HG03064 (cell line): ENCODE data around the gene COL1A1.

Source experiments
- ATAC-seq: cut with Tn5 transposase; IDR thresholded peaks from one replicate; pipeline ENCODE4 v1.9.1; 2021; ENCODE audit warnings: low read depth; ENCODE audit not compliant: unreplicated experiment

COL1A1 gene

DNA sequence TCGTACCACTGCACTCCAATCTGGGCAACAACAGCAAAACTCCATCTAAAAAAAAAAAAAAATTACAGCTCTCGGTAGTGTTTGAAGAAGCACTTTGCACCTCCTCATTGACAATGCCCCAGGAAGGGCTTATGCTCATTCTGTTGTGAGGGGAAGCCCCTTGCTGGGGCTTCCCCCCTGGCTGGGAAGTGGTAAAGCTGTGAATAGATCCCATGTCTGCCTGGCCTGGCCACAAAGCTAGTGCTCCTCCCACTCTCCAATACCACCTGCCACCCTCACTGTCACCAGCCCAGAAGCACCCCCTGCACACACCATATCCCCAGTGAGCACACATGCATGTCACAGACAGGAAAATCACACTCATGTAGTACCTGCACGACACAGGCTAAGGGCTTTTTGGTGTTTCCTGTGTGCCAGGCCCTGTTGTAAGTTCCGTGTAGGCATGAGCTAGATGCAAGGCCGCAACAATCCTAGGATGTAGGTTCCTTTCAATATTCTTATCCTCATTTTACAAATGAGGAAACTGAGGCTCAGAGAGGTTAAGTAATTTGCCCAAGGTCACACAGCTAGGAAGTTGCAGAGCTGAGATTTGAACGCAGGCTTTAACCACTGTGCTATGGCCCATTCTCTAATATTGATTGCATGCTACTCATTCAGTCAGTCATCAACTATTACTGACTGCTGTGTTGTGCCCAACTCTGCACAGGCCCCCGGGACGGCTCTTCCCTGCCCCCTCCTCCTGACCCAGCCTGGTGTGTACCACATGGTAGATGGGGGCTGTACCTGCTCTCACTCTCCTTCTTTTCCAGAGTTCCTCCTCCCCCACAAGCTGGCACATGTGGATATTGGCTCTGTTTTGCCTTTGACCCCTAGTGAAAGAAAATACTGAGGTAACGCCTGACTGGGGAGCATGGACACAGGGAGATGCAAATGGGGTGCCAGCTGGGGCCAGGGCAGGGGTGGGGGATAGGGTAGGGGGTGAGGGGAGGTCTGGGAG is 11.9 kb upstream of the COL1A1 start:
- peak; percentile 75 for ATAC-seq

- no peak for ATAC-seq
Observed at GRCh38 chr17:50212121-50212843, 10.9 kb upstream of the COL1A1 start.

DNA sequence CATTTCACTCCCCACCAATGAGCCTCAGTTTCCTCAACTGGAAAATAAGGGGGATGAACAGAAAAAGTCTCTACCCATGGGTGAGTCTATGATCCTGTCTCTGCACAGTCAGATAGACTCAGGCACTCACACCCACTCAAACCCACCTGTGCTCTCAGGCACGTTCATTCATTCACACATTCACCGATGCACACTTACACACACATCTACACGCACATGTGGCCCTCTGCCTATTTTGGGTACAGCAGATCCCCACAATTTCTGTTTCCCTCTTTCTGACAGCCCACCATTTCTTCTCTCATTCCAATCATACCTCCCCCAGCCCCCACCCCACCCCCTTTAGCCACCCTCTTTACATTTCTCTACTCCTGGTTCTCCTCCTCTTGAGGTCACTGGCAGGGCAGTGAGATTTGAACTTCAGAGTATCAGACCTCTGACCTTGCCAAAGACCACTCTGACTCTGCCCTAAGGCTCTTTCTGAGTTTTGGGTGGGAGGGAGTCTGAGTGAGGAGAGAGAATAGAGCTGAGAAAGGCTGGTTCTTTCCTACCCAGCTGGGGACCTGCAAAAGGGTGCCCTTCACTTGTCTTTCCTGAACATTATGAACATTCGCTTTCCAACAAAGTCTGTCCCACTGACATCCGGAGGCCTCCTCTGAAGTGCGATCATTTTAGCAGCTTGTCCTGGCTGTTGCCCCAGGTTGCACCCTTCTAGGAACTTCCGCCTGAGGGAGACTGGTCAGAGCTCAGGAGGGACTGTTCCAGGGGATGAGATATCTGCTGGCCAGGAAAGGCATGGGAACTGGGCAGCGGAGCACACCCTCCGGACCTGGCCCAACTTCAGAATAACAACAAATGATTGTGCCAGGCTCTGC is 10.1 kb upstream of the COL1A1 start:
- no peak for ATAC-seq

DNA sequence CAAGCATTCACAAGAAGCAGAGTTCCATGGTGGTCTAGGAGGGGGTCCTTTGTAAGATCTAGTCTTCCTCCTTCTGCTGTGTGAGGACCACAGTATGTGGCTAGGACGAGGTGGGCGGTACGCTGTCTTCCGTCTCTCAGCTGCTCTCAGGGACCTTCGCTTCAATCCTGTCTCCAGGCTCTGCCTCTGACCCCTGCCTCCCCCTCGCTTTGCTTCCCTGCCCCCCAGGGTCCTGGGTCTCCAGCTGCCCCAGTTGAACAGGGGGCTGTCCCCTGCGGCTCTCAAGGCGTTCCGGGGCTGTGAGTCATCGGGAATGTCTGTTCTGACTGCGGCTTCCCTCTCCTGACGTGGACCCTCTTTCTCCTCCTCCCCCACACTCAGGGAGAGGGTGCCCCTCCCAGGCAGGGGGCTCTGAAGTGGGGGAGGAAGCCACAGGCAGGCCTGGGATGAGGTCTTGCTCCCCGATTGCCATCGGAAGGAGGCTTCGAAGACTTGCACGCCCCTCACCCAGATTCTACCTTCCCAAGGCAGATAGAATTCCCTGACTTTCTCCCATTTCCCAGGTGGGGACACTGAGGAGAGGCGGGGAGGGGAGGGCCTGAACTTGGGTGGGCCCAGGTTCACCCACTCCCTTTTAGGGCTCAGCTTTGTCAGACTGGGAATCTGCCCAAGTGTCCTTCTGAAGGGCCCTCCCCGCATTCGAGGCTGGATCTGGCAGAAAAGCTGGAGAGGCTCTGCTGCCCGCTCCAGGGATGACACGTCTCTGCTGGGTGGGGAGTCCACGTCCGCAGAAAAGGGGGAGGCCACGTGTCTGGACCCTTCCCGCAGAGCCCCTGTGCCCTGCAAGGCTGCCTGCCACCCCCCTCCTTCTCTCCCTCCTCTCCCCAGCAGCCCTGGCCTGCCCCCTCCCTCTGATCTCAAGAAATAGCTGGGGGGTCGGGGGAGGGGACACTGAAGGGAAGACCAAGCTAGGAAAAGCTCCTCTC is 9.1 kb upstream of the COL1A1 start:
- no peak for ATAC-seq

DNA sequence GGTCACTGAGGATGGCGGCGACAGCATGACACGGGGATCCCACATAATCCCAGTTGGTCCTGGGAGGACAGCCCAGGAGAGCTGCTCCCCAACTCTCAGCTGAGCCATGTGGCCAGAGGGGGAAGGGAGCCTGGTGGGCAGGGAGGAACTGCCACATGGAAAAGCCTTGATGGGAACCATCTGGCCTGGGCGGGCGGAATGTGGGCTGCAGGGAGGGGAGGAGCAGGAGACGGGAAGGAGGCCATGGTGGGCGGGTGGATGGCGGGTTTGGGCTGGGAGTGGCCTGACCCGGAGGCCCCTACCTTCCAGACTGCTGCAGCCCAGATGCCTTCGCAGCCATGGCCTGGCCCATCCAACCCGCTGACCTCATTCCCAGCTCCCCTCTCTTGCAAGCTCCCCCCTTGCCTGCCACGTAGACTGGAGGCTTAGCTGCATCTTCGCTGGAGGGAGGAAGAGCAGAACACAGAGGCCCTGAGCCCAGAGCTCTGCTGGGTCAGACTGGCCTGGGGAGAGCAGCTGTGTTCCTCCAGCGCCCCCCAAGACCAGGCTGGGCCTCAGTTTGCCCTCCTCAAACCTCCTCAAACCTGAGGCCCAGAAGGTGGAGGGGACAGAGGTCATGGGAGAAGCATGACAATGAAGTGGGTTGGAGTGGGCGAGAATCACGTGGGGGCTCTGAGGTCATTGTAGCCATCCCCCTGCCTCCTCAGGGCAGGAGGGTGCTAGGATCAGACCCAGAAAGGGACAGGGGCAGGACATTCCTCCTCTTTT is 8.2 kb upstream of the COL1A1 start:
- ATAC-seq, result no peak

GRCh38 chr17:50209133-50209471 is 7.7 kb upstream of the COL1A1 start:
- ATAC-seq, result no peak

DNA sequence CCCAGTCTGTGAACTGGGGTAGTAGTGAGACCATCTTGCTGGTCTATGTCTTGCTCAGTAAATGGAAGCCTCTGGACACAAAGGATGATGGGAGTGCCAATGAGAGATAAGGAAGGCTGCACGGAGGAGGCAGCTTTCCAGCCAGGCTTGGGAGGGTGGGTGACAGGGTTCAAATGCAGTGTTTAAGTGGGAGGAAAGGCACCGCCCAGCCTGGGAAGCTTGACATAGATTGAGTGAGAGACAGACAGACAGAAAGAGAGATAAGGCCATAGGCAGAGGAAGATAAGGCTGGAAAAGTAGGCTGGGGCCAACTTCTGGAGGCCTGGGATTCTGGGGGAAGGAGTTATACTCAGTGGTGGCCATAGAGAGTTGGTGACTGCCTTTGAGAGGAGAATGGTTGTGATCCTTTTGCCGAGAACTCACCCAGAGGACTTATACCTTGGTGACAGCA is 7.2 kb upstream of the COL1A1 start:
- ATAC-seq, result no peak

GRCh38 chr17:50207792-50208567 is 6.5 kb upstream of the COL1A1 start:
- no peak for ATAC-seq

DNA sequence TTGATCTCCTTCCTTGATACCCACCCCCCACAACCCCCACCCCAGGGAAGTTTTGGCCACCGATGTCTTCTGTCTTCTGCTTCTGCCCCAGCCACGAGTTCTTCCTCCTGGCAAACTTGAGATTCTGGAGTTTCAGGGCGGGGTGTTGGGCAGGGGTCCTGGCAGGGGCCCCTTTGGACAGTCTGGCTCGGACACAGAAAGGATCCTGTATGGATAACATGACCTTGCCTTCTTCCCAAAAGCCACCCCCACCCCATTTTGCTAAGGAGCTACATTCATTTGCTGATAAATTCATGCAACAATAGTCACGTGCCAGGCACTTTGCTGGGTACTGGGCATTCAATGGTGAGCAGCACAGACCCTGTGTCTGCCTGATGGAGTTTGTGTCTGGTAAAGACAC is 5.9 kb upstream of the COL1A1 start:
- no peak for ATAC-seq

GRCh38 chr17:50206604-50207293 is 5.3 kb upstream of the COL1A1 start:
- no peak for ATAC-seq

- ATAC-seq, result no peak
Observed at GRCh38 chr17:50205963-50206505, 4.6 kb upstream of the COL1A1 start.

DNA sequence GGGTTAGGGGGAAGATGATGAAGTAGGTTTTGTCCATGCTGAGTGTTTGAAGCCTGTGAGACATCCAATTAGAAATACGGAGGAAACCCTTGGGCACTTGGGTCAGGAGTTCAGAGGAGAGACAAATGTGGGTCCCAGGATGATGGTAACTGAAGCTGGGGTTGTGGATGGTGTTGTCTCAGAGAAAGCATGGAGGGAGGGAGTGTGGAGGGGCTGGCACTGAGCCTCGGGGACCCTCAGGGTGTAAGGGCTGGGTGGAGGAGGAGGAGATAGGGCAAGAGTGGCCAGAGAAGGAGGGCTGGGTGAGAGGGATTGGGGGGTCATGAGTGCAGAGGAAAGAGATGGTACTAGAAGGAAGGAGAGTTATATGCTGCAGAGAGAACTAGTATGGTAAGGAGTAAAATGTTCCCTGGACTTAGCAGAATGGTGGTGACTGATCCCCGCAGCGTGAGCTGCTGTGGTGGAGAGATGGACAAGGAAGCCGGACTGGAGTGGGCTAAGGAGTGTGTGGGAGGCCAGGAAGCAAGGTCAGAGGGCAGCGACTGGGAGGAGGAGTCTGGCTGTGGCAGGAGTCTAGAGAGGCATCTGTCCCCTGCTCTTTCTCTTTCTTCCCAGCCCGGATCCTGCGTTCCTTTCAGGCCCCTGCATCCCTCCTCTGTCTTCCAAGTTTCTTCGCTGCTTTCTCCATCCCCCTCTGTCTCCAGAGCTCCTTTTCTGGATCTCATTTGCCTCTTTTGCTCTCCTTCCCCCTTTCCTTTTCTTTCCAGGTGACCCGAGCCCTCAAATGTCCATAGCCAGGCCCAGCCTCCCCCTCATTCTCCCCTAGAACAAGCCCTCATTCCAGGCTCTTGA is 3.9 kb upstream of the COL1A1 start:
- no peak for ATAC-seq

GRCh38 chr17:50204431-50204830 is 3.0 kb upstream of the COL1A1 start:
- no peak for ATAC-seq

DNA sequence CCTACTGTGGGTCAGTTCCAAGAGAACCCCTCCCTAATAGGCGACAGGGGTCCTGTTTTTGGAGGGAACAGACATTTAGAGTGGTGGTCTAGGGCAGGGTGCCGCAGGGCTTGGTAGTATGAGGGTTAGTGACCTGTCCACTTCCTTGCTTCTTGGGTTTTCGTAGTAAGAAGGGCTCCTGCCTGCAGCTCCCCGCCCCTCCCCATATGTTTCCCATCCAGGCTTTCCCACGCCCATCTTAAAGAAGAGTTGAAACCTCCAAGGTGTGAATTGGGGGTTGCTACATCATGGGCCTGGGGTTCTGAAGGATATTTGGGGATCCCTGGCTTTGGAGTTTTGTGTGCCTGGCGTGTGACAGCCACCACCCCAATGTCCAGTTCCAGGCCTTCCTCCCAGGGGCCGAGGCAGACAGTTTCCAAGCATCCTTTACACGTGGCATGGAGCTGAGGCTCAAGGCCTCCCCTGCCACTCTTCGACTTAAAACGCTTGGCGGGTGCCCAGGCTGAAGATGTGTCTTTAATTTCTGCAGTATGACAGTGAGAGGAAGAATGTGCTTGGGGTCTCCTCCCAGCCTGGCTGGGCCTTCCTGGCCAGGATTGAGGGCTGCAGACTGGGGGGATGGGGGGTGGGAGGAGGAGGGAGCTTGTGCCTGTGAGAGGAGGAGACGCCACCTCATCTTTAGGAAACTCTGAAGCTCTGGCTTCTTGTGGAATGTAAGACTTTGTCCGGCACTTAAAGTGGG is 2.3 kb upstream of the COL1A1 start:
- ATAC-seq, result no peak

DNA sequence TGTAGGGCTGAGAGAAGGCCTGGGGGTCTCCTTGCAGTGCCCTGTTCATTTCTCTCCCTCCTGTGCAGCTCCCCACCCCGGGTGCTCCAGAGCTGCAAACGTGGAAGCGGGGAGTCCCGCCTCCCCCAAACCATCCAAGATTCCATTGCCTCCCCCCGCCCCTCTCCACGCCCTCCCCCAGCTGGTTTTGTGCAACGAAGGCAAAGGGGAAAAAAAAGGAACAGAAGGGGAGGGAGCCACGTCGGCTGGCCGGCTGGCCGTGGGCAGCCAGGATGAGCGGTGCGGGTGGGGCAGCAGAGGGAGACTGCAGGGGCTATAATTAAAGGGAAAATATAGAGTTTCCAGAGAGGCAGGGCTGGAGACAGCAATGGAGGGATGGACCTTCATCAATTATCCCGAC is 1.7 kb upstream of the COL1A1 start:
- no peak for ATAC-seq
